GM12878 (cell line): ENCODE measurements around the gene UTP25. TPM values are rescaled to one million over a fixed set of nuclear protein-coding genes. Genes with fewer than 3 reads are reported as not detected.
"Not testable (repeated sequence)": the region's sequence is repeated elsewhere in the genome, so short reads cannot be mapped to it uniquely, and the experiment has no call there.

Experiments used
- ATAC-seq: fragments of 200-7000 bp; cut with Tn5 transposase; 3 replicates; pipeline ENCODE4 v1.9.1; 2020; ENCODE audit warnings: mild to moderate bottlenecking, moderate library complexity
- BruUV-seq: library from RNA; stranded (reverse); fragments of 400-500 nt; replicated peaks from 2 replicates; lab custom pipeline; 2021; lab: Mats Ljungman, UMichigan
- CTCF ChIA-PET: fragments of 300-600 bp; sonication (Branson Sonifier 250); formaldehyde crosslinking; extraction: SDS; loops from one replicate; lab custom pipeline; 2021; ENCODE audit warnings: inconsistent platforms; lab: Yijun Ruan, JAX
- POLR2A ChIA-PET: fragments of 350-600 bp; formaldehyde crosslinking; extraction: SDS; loops from one replicate; lab custom pipeline; 2021; ENCODE audit warnings: inconsistent platforms; lab: Charles Lee
- RAD21 ChIA-PET: fragments of 300-600 bp; sonication (Branson Sonifier 250); formaldehyde crosslinking; loops from one replicate; lab custom pipeline; 2023; ENCODE audit warnings: antibody characterized with exemption; ENCODE audit not compliant: unreplicated experiment; lab: Charles Lee
- SMC1A ChIA-PET: fragments of 300-600 bp; sonication (Branson Sonifier 250); formaldehyde crosslinking; loops from one replicate; lab custom pipeline; 2023; ENCODE audit not compliant: unreplicated experiment, uncharacterized antibody; lab: Charles Lee
- DNase-seq: peaks from one replicate; pipeline ENCODE4 v3.0.0-alpha.2; 2011; ENCODE audit warnings: low read depth, low spot score
- FAIRE-seq: peaks from 3 replicates; lab custom pipeline; 2011; peaks lifted over from hg19 to GRCh38; lab: Jason Lieb, UNC
- H2AFZ ChIP-seq: 2 replicates; pipeline ENCODE4 v1.6.0; 2011; ENCODE audit warnings: low read depth, low read length, control low read depth; ENCODE audit not compliant: control insufficient read depth
- H3K27ac ChIP-seq: 2 replicates; pipeline ENCODE4 v1.5.1; 2011; ENCODE audit warnings: control low read depth; ENCODE audit not compliant: control insufficient read depth, insufficient read depth
- H3K27me3 ChIP-seq, 2 experiments: replicated peaks in 1 of 2; 2 replicates each; pipeline versions ENCODE4 v1.6.0 to v1.6.1; 2011; ENCODE audit warnings: low read length in 1 of 2; ENCODE audit not compliant: control insufficient read depth in 2 of 2, insufficient read depth in 2 of 2
- H3K36me3 ChIP-seq, 2 experiments: 2 replicates each; pipeline ENCODE4 v1.5.1; 2011; ENCODE audit warnings: low read length in 1 of 2; ENCODE audit not compliant: control insufficient read depth in 2 of 2, insufficient read depth in 2 of 2
- H3K4me1 ChIP-seq: 2 replicates; pipeline ENCODE4 v1.6.1; 2011; ENCODE audit warnings: mild to moderate bottlenecking, low read length, moderate library complexity, mixed read lengths; ENCODE audit not compliant: control insufficient read depth, insufficient read depth
- H3K4me2 ChIP-seq: 2 replicates; pipeline ENCODE4 v1.6.0; 2011; ENCODE audit warnings: control low read depth; ENCODE audit not compliant: control insufficient read depth, insufficient read depth
- H3K4me3 ChIP-seq: fragments of 200-600 bp; sonication (generic); 2 replicates; pipeline ENCODE4 v1.5.1; 2016
- H3K79me2 ChIP-seq: 2 replicates; pipeline ENCODE4 v1.6.0; 2011; ENCODE audit warnings: low read length; ENCODE audit not compliant: control insufficient read depth, insufficient read depth
- H3K9ac ChIP-seq: 2 replicates; pipeline ENCODE4 v1.8.0; 2011; ENCODE audit warnings: low read length, control low read depth, mixed read lengths; ENCODE audit not compliant: control insufficient read depth, insufficient read depth
- H3K9me3 ChIP-seq: replicated peaks from 3 replicates; pipeline ENCODE4 v1.5.1; 2011; ENCODE audit warnings: mild to moderate bottlenecking, low read length; ENCODE audit not compliant: control insufficient read depth, insufficient read depth
- H4K20me1 ChIP-seq: 2 replicates; pipeline ENCODE4 v1.6.0; 2011; ENCODE audit not compliant: control insufficient read depth, insufficient read depth
- CHD2 ChIP-seq: IDR thresholded peaks from 2 replicates; pipeline ENCODE4 v1.6.1; 2011; ENCODE audit warnings: low read depth, low read length, improper control_type of control experiment, borderline replicate concordance
- E2F4 ChIP-seq: IDR thresholded peaks from 2 replicates; pipeline ENCODE4 v1.6.1; 2012; ENCODE audit warnings: low read depth, low read length, improper control_type of control experiment
- EED ChIP-seq: sonication (generic); IDR thresholded peaks from 2 replicates; pipeline ENCODE4 v1.6.1; 2016; ENCODE audit warnings: antibody characterized with exemption, low read depth
- EGR1 ChIP-seq, 2 experiments: IDR thresholded peaks; 1 replicate in 1 of 2; 2 replicates in 1 of 2; pipeline ENCODE4 v1.6.1; 2011 to 2012; ENCODE audit warnings: low read depth in 2 of 2, low read length in 2 of 2, borderline replicate concordance in 1 of 2, mild to moderate bottlenecking in 1 of 2, moderate library complexity in 1 of 2
- WGBS: methylation state at CpG from one replicate; pipeline ENCODE4 v1.1.6; 2016; ENCODE audit warnings: low lambda C conversion rate; ENCODE audit not compliant: insufficient replicate concordance, insufficient coverage; ENCODE audit errors: missing lambda C conversion rate; 5-methylcytosine and 5-hydroxymethylcytosine counted together
- in situ Hi-C: fragments of 300-500 bp; cut with MboI; formaldehyde crosslinking; loops from 9 replicates; pipeline ENCODE4 v1.14.3; 2018; ENCODE audit warnings: mixed read lengths
- intact Hi-C: fragments of 100-400 bp; cut with micrococcal nuclease; formaldehyde crosslinking; loops from one replicate; pipeline ENCODE4 v1.14.2; 2022; ENCODE audit not compliant: unreplicated experiment
- polyA plus RNA-seq, 11 experiments: library from polyadenylated mRNA; depleted of rRNA in 4 of 11; unstranded in 6 of 11; stranded (reverse) in 5 of 11; fragments of >200 nt; fragmentation: Nextera tagmentation in 4 of 11; fragmentation: Illumina TruSeq in 1 of 11; extraction: Ambion mirVana in 4 of 11; extraction: Trizol in 1 of 11; gene quantifications; 1 replicate in 1 of 11; 2 replicates in 10 of 11; pipeline versions ENCODE4 v1.2.1 to v1.2.3, GENCODE V29; 2011 to 2016; ENCODE audit warnings: inconsistent platforms in 2 of 11, missing spikeins in 2 of 11, low read depth in 1 of 11
- total RNA-seq, 4 experiments: library from RNA; depleted of rRNA in 3 of 4; stranded (reverse); fragments of >200 nt in 3 of 4; fragmentation: Illumina TruSeq in 1 of 4; extraction: Trizol in 1 of 4; gene quantifications; 2 replicates each; pipeline versions ENCODE4 v1.2.1 to v1.2.3, GENCODE V29; 2013 to 2021
- TF ChIP-seq, protein P1 (sequence below): IDR thresholded peaks from 2 replicates; pipeline ENCODE4 v1.6.1; 2011; ENCODE audit warnings: borderline replicate concordance, low read depth, mild to moderate bottlenecking, moderate library complexity, low read length; ENCODE audit not compliant: insufficient read depth, poor library complexity, severe bottlenecking

The UTP25 gene
- total and polyA plus RNA-seq, 10 of the 15 experiments (the other 5 are each of a cell fraction or from before 2014, with no cell fraction given), result 3.0 to 13.3 (median 8.5) TPM

- H3K4me3 ChIP-seq, result no peak overlapping the region
- FAIRE-seq (no peak), DNase-seq (no peak), ATAC-seq (no peak)
- RAD21 ChIA-PET, result no interaction called here
- no peaks in the 10 kb centered on the region; a peak in 2 of 4 replicates for H3K27me3 ChIP-seq
- no peaks in the 10 kb centered on the region; the same call in 1 of the 2 replicates for H4K20me1 ChIP-seq
- in situ Hi-C loops, result no loop called here
- intact Hi-C loops, result no loop called here
- no TSS peak for BruUV-seq
- 18% methylated on average over 4 of the region's 4 CpGs for WGBS
- H3K36me3 ChIP-seq, result no peaks in the 10 kb centered on the region
- SMC1A ChIA-PET, result no interaction called here
- H3K27ac ChIP-seq, result no peak overlapping the region
- no peak overlapping the region for H3K4me2 ChIP-seq
- no peaks in the 10 kb centered on the region for H3K4me1 ChIP-seq
- TF ChIP-seq E2F4, result no peak
- H3K9ac ChIP-seq, result no peak overlapping the region
- H2AFZ ChIP-seq, result no peak overlapping the region
- no peaks in the 10 kb centered on the region for H3K79me2 ChIP-seq
- H3K9me3 ChIP-seq, result no peaks in the 10 kb centered on the region
- POLR2A ChIA-PET, result no interaction called here
- CTCF ChIA-PET, result no interaction called here
Observed at GRCh38 chr1:209895709-209896108, 67.9 kb downstream of the UTP25 start.

- Histone ChIP-seq H3K27me3 (no peaks in the 10 kb centered on the region; a peak in 2 of 4 replicates), H4K20me1 (no peaks in the 10 kb centered on the region; the same call in 1 of the 2 replicates), H3K27ac (no peak overlapping the region), H2AFZ (no peak overlapping the region), H3K79me2 (no peaks in the 10 kb centered on the region), H3K36me3 (no peaks in the 10 kb centered on the region), H3K9ac (no peak overlapping the region), H3K9me3 (no peaks in the 10 kb centered on the region), H3K4me3 (no peak overlapping the region), H3K4me2 (no peak overlapping the region), H3K4me1 (no peaks in the 10 kb centered on the region)
- ATAC-seq, result no peak
- RAD21 ChIA-PET, result no interaction called here
- TF ChIP-seq EED (no peak), CHD2 (no peak), EGR1 (IDR thresholded peaks at IDR 0.05; ENCODE audit: borderline replicate concordance in 1 of 2, low read depth in 2 of 2, low read length in 2 of 2) (no peak)
- TF ChIP-seq, protein P1, sequence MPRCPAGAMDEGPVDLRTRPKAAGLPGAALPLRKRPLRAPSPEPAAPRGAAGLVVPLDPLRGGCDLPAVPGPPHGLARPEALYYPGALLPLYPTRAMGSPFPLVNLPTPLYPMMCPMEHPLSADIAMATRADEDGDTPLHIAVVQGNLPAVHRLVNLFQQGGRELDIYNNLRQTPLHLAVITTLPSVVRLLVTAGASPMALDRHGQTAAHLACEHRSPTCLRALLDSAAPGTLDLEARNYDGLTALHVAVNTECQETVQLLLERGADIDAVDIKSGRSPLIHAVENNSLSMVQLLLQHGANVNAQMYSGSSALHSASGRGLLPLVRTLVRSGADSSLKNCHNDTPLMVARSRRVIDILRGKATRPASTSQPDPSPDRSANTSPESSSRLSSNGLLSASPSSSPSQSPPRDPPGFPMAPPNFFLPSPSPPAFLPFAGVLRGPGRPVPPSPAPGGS, result no peak
- BruUV-seq, result no TSS peak
- POLR2A ChIA-PET, result no interaction called here
- SMC1A ChIA-PET, result no interaction called here
- FAIRE-seq, result no peak
- no peak for DNase-seq
- intact Hi-C loops, result no loop called here
- WGBS, result 8% methylated on average over 4 of the region's 4 CpGs
- CTCF ChIA-PET, result interaction anchor here (0.7 kb wide), 1 partner anchor 21 kb away, joined by 3 read pairs; no protein-coding TSS in a partner anchor
- in situ Hi-C loops, result no loop called here
Observed at GRCh38 chr1:209896346-209896745, 68.6 kb downstream of the UTP25 start.

GRCh38 chr1:209898271-209898670, 70.5 kb downstream of the UTP25 start:
- ATAC-seq, BruUV-seq, SMC1A ChIA-PET, H3K27ac ChIP-seq, POLR2A ChIA-PET, FAIRE-seq, H3K27me3 ChIP-seq, H3K9ac ChIP-seq, intact Hi-C loops, in situ Hi-C loops, H4K20me1 ChIP-seq, H3K4me1 ChIP-seq, DNase-seq, RAD21 ChIA-PET, H3K79me2 ChIP-seq, H3K4me2 ChIP-seq, H3K9me3 ChIP-seq, H3K4me3 ChIP-seq, H3K36me3 ChIP-seq, H2AFZ ChIP-seq: not testable (repeated sequence)
- 59% methylated on average over 6 of the region's 6 CpGs for WGBS
- CTCF ChIA-PET, result interaction anchor here (0.8 kb wide), 1 partner anchor 16 kb away, joined by 3 read pairs; no protein-coding TSS in a partner anchor
